HG03565 (cell line): ENCODE measurements around the gene YIF1B.

Experiments used
- ATAC-seq: cut with Tn5 transposase; IDR thresholded peaks from one replicate; pipeline ENCODE4 v1.9.1; 2021; ENCODE audit warnings: mild to moderate bottlenecking, moderate library complexity; ENCODE audit not compliant: unreplicated experiment

The YIF1B gene

GRCh38 chr19:38307076-38307475 lies 8.7 kb downstream of the YIF1B start:
- no peak for ATAC-seq

DNA sequence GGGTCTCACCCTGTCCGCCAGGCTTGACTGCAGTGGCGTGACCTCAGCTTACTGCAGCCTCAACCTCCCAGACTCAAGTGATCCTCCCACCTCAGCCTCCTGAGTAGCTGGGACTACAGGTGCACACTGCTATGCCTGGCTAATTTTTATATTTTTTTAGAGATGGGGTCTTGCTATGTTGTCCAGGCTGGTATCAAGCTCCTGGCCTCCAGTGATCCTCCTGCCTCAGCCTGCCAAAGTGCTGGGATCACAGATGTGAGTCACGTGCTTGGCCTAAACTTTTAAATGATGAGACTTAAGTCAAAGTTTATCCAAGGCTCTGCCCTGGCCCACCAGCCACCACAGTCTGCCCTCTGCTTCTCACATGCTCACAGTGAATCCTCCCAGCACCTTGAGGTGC lies 9.5 kb downstream of the YIF1B start:
- no peak for ATAC-seq

GRCh38 chr19:38304866-38305429 lies 10.8 kb downstream of the YIF1B start:
- ATAC-seq = no peak

DNA sequence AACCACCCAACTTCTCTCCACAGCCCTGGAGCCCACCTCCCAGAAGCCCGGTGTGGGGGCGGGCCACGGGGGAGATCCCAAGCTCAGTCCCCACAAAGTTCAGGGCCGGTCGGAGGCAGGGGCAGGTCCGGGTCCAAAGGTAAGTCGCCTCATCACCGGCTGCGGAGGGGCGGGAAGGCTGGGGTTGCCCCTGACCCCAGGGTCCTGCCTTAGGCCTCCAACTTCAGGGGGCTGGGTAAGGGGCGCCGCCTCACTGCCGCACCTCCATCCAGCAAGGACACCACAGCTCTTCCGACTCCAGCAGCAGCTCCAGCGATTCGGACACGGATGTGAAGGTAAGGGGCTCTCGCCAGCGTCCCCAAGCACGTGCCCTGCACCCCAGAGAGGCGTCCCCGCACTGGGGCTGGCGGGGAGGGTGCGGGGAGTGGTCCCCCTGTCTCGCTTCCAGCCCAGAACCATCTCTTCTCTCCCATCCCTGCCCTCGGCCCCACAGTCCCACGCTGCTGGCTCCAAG lies 11.3 kb downstream of the YIF1B start:
- no peak for ATAC-seq

DNA sequence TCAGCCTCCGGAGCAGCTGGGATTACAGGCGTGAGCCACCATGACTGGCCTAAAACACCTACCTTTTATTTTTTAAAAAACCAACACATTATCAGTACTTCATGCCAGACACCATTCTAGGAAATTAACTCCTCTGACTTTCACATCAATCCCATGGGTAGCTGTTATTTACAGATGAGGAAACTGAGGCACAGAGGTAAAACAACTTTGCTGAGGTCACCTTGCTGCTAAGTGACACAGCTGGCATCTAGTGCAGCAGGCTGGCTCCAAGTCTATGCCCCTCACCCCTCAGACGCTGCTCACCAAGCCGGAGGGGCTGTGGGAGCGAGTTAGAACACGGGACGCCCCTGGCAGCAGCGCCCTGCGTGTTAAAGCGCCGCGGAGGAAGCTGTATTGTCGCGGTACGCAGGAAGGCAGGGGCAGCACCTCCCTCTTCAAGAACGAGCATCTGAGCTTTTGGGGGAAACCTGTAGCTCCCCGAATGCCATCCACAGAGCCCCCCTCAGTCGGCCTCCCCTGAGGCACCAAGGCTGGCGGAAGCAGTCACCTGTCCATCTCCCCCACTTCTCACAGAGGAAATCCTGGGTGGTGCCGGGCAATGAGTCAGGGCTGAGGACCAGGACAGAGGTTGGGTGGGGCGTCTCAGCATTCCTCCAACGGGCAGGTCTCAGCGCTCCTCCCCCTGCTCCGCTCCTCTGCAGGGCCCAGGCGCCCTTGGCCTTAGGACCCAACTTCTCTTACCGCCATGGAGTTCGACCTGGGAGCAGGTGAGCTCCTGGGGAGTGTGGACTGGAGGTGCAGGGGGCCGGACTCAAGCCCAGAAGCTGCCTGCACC lies 12.0 kb downstream of the YIF1B start, which contains the start of gene C19orf33:
C19orf33 (plus strand) TSS at position 735 of the 835 bp plus-strand sequence; CDS start at position 746, 11 bp downstream.
- ATAC-seq = no peak

DNA sequence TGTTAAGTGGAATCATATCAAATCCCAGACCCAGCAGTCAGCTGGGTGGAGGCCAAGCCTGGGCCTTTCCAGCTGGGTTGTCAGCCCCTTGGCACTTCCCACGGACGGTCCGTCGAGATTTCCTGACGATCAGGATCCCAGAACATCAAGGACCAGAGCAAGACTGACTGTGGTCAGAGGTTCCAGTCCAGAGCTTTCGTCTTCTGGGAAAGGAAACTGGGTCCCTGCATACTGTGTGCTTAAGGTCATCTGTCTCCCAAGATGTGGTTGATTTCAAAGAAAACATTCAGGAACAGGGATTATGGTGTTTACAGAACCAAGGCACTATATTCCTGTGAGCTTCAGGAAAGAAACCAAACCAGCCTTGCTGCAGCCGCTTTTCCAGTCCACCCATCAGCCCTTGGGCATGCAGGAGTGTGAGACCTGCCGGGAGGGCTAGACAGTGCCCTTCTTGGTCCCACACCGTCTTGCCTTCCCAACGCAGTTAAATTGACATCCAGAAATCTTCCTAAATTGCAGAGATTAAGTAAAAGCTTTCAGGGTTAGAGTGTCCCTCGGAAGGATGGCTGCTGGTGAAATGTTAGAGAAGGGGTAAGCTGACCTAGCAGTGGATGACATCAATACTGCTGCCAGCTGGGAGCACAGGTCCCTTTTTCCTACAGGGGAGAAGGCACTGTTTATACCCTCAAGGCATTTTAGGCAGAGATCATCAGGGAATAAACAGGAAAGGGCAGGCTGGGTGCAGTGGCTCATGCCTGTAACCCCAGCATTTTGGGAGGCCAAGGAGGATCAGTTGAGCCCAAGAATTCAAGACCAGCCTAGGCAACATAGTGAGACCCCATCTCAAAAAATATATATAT lies 16.7 kb downstream of the YIF1B start:
- no peak for ATAC-seq

- ATAC-seq = no peak
Measured at GRCh38 chr19:38294090-38294489, 21.7 kb downstream of the YIF1B start.

DNA sequence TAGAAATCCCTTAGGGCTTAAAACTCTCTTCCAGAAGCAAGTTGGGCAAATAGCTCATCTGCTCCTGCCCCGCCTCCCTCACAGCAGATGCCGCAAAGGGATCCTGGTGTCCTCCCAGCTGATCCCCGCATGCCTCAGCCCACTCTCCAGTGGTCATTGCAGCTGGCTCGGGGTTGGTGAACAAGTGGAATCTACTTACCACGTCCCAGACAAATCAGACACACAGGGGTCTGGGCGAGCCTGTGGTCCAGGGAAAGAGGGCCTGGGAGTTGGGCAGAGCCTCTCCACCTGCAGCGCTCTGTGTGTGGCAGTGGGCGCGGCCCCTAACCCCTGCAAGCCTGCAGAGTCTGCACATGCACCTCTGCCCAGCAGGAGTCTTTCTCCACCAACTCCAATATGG lies 22.5 kb downstream of the YIF1B start:
- no peak for ATAC-seq

GRCh38 chr19:38291855-38292254 lies 23.9 kb downstream of the YIF1B start:
- ATAC-seq = no peak

DNA sequence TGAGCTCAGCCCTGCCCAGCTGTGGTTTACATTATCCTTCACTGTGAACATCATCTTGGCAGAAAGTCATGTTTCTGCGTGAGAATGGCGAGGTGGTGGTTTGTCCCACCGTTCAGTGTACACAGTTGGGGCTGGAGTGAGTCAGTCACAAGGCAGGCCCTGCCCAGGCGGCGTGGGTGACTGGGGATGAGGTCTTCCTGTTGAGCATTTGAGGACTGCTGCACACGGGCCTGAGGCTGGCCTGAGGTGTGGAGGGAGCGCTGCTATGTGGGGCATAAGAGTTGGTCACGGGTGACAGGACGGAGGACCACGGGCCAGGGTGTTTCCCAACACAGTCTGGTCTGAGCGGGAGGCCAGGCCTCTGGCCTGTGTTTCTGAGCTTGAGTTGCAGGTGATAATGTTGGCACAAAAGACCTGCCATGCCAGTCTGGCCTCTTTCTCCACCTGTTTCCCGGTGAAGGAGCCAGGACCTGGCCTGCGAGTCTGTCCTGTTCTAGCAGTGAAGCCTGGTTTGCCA lies 25.1 kb downstream of the YIF1B start:
- ATAC-seq = no peak

- ATAC-seq = no peak
Measured at GRCh38 chr19:38289955-38290354, 25.8 kb downstream of the YIF1B start.

- ATAC-seq = no peak
Measured at GRCh38 chr19:38288123-38288855, 27.5 kb downstream of the YIF1B start.

DNA sequence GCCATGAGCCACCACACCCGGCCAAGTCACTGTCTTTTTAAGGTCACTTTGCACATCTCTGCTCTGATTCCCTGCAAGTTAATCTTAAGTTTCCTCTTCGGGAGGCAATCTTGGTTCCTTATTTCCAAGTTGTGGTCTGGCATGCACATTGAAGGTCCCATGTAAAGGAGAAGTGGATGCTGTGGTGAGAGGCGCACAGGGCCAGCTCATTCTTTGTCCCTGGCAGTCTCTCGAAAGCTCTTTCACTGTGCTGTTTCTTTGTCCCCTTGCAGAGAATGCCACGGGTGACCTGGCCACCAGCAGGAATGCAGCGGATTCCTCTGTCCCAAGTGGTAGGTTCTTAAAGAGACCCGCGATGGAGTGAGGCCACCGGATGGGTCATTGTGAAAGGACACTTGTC lies 28.1 kb downstream of the YIF1B start:
- ATAC-seq = no peak

- ATAC-seq = no peak
Measured at GRCh38 chr19:38285567-38285966, 30.2 kb downstream of the YIF1B start.

DNA sequence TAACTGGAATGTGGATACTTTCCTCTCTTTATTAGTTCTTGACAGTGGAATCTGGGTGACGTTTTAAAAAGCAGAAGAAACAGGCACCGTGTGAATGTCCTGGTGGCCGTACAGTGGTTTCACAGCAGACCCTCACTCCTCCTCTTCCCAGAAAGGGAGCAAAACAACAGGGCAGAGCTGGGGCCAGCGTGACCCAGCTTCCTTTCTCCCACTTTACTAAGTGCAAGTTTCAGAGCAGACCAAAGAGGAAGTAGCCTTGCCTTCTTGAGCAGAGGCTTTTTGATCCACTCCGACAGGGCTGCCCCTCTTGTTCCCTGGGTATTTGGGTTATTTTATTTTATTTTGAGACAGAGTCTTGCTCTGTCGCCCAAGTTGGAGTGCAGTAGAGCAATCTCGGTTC lies 31.3 kb downstream of the YIF1B start:
- ATAC-seq = no peak

DNA sequence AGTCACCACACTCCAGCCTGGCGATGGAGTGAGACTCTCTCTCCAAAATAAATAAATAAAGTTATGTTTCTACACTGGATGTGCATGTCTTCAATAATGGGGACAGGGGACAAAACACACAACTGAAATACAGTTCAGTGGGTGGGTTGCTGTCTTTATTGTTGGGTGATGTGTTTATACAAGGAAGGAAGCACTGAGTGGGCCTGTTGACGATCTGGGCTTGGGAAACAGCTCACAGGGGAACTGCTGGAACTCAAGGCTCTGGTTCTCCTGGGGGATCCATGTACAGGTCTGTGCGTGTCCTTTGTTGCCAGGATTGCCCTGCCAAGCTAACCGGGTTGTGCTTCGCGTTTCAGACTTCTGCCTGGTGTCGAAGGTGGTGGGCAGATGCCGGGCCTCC lies 32.5 kb downstream of the YIF1B start:
- ATAC-seq = no peak

DNA sequence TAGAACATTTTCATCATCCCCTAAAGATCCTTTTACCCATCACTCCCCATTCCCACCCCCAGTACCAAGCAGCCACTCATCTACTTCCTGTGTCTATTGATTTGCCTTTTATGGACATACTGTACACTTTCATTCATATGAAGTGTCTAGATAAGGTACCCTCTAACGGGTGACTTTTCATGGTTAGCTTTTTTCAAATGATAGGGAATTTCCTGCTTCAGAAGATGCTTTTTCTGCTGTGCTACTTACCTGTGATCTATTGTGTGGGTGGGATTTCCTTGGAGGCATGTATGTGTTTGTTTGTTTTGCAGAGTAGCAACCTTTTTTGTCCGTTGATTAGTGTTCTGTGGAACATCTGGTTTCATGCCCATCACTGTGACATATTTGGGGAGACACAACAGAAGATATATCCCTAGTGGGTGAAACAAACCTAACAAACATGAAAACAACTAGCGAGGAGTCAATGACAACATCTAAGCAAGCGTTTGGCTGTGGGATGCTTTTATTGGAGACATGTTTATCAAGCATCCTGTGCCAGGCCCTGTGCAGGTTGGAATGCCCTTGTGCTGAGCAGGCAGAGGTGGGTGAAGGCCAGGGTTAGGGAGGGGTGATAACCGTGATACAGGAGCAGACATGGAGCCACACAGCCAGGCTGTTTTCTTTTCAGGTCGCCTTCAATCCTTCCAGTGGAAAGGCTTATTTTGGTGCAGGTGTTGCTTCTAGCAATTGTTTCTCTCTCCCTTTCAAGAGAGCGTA lies 33.8 kb downstream of the YIF1B start:
- no peak for ATAC-seq

DNA sequence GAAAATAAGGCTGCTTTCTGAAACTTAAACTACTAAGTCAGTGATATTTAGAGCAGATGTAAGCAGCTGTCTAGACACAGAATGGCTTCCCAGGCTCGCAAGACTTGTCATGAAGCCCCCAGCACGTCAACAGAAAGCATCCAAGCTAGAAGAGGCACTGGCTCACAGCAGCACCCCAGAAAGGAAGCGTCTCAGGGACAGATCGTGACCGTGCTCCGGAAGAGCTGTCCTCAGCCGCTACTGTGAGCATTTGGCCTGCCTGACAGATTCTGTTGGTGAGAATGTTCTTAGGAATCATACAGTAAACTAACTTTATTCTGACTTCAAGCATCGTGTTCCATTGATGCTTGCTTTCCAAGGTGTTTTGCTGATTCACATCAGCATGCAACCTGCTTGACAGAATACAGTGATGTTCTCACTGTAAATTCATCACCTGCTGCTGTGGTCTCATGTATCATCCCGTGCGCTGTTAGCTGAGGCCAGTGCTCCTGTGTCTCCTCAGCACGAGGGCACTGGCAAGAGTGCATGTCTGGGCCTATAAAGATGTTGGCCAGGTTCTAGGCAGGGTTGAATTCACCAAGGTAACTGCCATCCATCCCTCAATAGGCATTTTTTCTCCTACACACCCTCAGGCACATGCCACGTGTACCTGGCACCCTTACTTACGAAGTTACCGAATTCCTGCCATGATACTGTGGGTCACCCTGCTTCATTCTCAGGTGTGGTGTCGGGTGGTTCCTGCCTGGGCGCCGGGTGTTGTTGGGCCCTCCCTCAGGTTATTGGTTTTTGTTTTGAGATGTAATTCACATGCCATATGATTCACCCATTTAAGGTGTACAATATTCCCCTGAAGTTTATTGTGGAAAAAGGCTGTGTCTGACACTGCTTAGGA lies 35.5 kb downstream of the YIF1B start:
- ATAC-seq = no peak

DNA sequence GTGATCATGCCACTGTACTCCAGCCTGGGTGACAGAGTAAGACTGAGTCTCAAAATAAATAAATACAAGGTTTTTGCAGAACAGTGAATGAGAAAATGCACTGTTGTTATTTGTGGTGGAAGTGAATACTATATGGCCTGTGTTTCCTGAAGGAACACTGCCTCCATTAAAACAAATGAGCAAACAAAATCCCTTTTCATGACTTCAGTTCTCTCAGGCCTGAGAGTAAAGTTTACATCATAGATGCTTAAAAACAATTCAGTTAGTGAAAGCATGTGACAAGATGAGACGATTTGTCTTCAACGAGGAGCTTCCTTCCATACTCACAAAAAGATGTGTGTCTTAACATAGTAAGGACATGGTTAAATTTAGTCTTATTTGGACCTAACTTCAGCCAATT lies 37.0 kb downstream of the YIF1B start:
- ATAC-seq = no peak
